ENCODE measurements around the gene KLHL18.

GRCh38 chr3:47365213-47366153 is 82.7 kb downstream of the KLHL18 start:
- TF ChIP-seq EZH2 (IDR thresholded peaks at IDR 0.05; ENCODE audit: borderline replicate concordance, insufficient read depth, low read length, poor library complexity, severe bottlenecking) = no peak
- TF ChIP-seq, protein P1, sequence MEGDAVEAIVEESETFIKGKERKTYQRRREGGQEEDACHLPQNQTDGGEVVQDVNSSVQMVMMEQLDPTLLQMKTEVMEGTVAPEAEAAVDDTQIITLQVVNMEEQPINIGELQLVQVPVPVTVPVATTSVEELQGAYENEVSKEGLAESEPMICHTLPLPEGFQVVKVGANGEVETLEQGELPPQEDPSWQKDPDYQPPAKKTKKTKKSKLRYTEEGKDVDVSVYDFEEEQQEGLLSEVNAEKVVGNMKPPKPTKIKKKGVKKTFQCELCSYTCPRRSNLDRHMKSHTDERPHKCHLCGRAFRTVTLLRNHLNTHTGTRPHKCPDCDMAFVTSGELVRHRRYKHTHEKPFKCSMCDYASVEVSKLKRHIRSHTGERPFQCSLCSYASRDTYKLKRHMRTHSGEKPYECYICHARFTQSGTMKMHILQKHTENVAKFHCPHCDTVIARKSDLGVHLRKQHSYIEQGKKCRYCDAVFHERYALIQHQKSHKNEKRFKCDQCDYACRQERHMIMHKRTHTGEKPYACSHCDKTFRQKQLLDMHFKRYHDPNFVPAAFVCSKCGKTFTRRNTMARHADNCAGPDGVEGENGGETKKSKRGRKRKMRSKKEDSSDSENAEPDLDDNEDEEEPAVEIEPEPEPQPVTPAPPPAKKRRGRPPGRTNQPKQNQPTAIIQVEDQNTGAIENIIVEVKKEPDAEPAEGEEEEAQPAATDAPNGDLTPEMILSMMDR (IDR thresholded peaks at IDR 0.05; ENCODE audit: poor library complexity, severe bottlenecking) = no peak
- no peak for TF ChIP-seq RAD21 (conservative IDR thresholded peaks at IDR 0.05)
- no peak for TF ChIP-seq TAF1 (IDR thresholded peaks at IDR 0.05; ENCODE audit: low read depth)
- TF ChIP-seq, protein P2, sequence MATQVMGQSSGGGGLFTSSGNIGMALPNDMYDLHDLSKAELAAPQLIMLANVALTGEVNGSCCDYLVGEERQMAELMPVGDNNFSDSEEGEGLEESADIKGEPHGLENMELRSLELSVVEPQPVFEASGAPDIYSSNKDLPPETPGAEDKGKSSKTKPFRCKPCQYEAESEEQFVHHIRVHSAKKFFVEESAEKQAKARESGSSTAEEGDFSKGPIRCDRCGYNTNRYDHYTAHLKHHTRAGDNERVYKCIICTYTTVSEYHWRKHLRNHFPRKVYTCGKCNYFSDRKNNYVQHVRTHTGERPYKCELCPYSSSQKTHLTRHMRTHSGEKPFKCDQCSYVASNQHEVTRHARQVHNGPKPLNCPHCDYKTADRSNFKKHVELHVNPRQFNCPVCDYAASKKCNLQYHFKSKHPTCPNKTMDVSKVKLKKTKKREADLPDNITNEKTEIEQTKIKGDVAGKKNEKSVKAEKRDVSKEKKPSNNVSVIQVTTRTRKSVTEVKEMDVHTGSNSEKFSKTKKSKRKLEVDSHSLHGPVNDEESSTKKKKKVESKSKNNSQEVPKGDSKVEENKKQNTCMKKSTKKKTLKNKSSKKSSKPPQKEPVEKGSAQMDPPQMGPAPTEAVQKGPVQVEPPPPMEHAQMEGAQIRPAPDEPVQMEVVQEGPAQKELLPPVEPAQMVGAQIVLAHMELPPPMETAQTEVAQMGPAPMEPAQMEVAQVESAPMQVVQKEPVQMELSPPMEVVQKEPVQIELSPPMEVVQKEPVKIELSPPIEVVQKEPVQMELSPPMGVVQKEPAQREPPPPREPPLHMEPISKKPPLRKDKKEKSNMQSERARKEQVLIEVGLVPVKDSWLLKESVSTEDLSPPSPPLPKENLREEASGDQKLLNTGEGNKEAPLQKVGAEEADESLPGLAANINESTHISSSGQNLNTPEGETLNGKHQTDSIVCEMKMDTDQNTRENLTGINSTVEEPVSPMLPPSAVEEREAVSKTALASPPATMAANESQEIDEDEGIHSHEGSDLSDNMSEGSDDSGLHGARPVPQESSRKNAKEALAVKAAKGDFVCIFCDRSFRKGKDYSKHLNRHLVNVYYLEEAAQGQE (IDR thresholded peaks at IDR 0.05; ENCODE audit: borderline replicate concordance) = no peak
- TF ChIP-seq POLR2AphosphoS5 (IDR thresholded peaks at IDR 0.05) = no peak
- TF ChIP-seq EP300 (conservative IDR thresholded peaks at IDR 0.05; ENCODE audit: poor library complexity, severe bottlenecking) = no peak
- TF ChIP-seq MXI1 (conservative IDR thresholded peaks at IDR 0.05; ENCODE audit: poor library complexity, severe bottlenecking) = no peak
- no peak for TF ChIP-seq SMC3 (conservative IDR thresholded peaks at IDR 0.05; ENCODE audit: poor library complexity)
